NCI-H2029 treated with DMSO at 0.1 percent for 48 hours (cell line): ENCODE results near the gene PML.
A peak's percentile ranks its signal among the peaks of the same experiment; 100 is the strongest.

Experiments used
- DNase-seq: peaks from one replicate; lab custom pipeline; 2025; lab: John Stamatoyannopoulos, UW

PML gene

GRCh38 chr15:73985101-73985873 lies 9.2 kb upstream of the PML start:
- no peak for DNase-seq

DNA sequence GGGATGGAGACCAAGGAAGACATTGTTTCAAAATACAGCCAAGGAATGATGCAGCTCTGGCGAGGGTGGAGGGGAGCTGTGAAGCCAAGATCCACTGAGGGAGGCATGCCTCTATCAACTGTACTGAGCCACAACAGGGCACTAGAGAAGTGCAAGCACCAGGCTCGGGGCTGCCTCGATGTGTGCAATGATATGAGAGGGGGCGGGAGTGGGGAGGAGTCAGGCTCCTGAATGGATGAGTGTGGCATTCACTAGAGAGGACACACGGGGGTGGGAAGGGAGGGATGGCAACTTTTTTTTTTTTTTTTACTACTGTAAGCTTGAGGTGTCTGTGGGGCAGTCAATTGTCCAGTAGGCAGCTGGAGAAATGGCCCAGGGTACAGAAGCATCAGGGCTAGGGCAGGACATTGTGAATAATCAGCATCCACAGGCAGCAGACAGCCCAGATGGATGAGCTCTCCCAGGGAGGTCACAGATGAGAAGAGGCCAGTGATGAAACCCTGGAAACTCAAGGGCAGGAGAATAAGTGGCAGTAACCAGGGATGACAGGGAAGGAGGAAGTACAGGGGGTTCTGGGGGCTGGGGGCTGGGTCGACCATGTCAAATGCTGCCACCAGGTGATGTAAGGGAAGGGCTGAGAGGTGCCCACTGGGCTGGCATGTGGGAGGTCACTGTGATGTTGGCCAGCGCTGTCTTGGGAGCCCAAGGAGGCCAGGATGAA lies 8.3 kb upstream of the PML start:
- DNase-seq = no peak

GRCh38 chr15:73986776-73987056 lies 7.8 kb upstream of the PML start:
- no peak for DNase-seq

DNA sequence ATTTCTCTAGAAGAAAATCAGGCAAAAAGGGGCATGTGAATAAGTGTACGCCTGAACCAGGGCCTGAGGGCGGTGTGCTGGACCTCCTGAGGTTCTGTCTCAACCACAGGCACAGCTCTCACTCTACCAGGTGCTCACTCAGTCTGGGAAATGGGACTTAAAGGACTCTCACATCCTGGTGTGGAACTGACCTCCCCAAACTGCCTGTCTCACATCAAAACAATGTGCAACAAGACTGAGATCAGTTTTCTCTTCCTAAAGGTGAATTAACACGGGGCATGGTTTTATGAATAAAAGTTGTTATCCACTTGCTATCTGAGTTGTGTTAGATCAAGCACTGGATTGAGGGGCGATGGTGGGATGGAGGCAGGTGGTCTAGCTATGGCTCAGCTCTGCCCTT lies 7.3 kb upstream of the PML start:
- DNase-seq = no peak

DNA sequence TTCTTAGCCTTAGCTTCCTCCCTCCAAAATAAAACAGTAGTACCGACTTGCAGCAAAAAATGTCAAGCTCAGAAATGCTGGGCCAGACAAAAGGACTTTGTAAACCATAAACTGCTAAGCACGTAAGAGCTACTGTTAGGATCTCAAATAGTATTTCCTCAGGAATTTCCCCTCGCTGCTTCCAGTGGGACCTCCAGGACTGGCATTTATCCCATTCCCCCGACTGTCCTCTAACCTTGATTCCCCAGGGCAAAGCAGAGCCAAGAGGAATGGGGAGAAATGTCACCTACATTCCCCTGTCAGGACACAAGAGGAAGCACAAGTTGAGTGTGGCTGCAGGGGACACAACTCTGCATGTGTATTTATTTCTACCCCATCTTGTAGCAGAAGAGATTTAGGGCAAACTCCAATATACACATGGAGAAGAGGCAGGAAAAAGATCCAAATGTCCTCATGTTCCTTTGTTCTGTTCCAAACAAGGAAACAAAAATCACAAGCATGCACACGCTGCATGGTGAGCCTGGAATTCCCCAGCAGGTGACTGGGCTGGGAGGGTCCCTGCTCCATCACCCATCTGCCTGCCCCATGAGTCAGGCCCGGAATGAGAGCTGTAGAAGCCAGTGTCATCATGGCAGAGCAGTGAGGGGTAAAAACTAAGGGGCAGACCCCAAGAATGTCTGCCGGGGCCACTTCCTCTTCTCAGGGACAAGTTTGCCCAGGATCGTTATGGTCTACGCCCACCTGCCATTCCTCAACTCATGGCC lies 6.7 kb upstream of the PML start:
- DNase-seq = no peak

GRCh38 chr15:73988445-73988969 lies 6.0 kb upstream of the PML start:
- no peak for DNase-seq

DNA sequence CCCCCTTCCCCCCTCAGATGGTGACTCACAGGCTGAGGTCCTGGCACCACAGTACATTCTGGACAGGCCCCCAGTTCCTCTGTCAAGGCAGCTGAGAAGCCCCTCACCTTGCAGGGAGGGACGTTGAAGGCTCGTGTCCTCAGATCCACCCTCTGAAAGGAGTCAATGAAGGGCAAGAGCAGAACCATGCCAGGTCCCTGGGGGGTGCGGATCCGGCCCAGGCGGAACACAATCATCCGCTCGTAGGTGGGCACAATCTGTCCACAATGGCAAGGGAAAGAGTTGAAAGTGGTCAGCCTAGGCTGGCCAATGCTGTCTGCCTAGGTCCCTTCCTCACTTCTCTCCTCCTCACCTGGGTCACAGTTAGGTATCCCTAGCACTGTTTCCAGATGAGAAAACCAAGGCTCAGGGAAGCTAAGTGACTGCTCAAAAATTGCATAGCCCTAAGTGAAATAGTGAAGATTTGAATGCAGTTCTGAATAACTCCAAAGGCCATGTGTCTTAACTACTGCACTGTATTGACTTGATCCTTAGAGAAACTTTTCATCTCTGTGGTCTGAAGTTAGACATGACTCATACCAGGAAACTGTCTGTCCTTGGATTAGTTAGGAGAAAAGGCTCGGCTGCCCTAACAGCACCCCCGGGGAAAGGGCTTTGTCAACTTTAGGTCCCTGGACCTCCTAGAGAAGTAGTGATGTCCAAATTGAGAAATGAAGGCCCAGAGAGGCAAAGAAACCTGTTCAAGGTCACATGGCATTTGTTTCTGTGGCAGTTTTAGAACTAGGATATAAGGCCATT lies 5.3 kb upstream of the PML start:
- DNase-seq = no peak

DNA sequence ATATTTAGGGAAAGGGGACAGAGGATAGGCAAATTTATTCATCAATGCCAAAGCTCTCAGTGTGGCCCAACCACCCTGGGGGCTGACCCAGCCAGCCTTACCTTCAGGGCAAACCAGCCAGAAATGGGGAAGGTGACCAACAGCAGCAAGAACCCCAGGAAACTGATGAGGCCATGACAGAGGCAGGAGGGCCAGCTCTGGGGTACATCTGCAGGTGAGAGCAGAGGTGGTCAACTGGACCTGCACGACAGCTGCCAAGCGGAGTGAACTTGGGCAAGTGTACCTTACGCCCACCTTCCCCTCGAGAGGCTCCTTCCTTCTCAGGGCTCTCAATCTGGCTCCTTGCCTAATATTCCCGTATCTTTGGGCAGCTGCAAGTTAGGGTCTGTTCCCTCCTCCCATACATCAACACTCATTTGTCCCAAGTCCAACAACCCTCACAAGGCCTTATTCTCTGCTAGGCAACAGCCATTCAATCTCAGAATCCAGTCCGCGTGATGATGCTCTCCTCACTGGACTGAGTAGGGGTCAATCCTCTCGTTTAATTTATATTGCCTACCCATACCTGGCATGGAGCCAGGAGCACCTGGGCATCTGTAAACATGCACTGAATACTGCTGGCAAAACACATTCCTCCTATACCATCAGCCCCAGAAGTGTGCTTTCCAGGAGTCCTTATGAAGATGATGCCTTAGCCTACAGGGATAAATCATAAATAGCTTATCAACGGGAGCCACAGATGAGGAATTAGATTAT lies 4.1 kb upstream of the PML start:
- DNase-seq = no peak

DNA sequence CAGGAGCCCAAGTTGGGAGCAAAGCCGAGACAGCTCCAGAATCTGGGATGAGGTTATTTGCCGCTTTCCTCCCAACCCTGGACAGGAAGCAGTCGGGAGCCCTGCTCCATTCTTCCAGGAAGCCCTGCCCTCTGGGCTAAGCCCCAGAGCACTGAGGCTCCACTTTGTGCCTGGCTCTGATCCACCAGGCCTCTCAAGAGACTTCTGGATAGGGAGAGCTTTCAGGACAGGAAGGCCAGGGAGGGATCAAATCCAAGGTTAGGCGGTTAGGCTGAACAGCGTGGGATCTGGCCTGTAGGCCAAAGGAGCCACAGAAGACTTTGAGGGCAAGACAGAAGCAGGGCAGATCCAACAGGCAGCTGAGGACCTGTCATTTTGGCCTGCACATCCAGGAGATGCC lies 3.3 kb upstream of the PML start:
- no peak for DNase-seq

DNA sequence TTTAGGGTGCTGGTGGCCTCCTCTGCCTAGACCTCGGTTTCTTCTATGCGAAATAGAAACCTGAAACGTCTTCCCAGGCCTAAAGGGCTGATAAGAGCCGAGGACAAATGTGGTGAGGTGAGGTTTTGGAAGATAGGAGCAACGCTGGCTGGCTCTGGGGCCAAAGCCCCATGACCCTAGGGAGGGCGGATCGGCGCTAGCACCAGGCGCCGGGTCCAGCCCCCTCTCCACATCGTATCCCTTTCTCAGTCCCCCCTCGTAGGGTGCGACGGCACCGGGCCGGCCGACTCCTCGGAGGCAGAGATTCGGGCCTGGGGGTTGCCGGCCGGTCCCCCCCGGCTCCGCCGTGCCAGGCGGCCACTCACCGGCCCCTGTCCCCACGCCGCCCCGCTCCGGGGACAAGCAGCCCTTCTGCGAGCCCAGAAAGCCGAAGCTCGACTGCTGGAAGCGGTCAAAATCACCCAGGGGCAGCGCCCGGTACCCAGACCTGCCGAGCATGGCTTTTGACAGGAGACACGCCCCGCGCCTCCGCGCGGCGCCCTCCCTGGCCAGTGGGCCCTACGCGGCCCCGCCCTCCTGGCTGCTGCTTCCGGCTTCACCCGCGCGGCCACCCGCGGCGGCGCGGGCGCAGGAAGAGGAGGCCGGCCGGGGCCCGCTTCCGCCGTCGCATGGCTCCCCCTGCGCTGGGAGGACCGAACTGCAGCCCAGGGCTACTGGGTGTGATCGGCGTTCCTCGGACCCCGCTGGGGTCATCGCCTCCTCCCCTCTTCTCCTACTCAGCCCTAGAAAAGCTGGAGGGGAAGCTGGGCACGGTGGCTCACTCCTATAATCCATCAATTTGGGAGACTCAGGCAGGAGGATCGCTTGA lies 2.6 kb upstream of the PML start, which contains the start of gene STOML1:
TSS of gene STOML1 (minus strand) at position 570 of the 868 bp plus-strand sequence. CDS start at position 498, 72 bp downstream.
- DNase-seq = no peak

DNA sequence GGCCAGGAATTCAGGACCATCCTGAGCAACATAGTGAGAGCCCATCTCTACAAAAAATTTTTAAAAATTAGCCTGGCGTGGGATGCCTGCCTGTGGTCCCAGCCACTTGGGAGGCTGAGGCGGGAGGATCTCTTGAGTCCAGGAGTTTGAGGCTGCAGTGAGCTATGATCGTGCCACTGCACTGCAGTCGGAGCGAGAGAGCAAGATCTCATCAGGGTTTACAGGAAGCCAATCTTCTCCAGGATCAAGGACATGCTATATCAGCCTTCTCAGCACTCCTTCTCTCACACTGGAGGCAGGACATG lies 2.0 kb upstream of the PML start:
- no peak for DNase-seq

- DNase-seq = no peak
Observed at GRCh38 chr15:73993211-73993994, 1.1 kb upstream of the PML start.

- DNase-seq = no peak
Observed at GRCh38 chr15:73994912-73995622, 551 bp downstream of the PML start.

DNA sequence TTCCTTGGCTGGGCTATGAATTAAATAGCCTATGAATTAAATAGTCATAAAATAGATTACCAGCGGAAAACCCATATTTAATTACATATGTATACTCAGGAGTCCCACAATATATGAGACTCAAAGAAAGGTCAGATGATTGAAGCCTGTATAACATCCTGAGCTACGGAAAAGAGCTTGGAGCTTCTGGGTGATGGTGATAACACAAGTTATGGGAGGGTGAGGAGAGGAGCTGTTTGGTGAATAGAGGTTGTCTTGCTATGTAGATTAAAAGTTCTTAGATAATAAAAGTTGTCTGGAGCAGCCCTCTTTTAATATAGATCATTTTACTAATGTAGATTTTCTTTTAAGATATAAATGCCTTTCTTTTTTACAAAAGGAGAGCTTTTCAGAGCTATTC lies 1.8 kb downstream of the PML start:
- DNase-seq = no peak

DNA sequence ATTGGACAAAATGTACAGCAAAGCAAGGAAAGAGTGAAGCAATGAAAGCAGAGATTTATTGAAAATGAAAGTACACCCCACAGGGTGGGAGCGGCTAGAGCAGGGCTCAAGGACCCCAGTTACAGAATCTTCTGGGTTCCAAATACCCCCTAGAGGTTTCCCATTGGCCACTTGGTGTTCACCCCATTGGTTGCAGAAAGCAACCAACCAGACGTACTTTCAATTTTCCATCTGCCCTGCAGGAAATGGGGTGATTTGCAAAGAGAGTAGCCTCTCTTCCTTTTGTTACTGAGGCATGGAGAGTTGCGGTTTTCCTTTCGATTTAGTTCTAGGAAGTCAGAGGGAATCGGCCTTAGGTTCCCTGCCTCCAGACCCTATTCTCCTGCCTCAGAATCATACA lies 2.4 kb downstream of the PML start:
- no peak for DNase-seq

DNA sequence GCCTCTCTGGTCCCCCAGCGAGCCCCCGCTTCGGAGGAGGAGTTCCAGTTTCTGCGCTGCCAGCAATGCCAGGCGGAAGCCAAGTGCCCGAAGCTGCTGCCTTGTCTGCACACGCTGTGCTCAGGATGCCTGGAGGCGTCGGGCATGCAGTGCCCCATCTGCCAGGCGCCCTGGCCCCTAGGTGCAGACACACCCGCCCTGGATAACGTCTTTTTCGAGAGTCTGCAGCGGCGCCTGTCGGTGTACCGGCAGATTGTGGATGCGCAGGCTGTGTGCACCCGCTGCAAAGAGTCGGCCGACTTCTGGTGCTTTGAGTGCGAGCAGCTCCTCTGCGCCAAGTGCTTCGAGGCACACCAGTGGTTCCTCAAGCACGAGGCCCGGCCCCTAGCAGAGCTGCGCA lies 3.5 kb downstream of the PML start:
- DNase-seq = no peak

DNA sequence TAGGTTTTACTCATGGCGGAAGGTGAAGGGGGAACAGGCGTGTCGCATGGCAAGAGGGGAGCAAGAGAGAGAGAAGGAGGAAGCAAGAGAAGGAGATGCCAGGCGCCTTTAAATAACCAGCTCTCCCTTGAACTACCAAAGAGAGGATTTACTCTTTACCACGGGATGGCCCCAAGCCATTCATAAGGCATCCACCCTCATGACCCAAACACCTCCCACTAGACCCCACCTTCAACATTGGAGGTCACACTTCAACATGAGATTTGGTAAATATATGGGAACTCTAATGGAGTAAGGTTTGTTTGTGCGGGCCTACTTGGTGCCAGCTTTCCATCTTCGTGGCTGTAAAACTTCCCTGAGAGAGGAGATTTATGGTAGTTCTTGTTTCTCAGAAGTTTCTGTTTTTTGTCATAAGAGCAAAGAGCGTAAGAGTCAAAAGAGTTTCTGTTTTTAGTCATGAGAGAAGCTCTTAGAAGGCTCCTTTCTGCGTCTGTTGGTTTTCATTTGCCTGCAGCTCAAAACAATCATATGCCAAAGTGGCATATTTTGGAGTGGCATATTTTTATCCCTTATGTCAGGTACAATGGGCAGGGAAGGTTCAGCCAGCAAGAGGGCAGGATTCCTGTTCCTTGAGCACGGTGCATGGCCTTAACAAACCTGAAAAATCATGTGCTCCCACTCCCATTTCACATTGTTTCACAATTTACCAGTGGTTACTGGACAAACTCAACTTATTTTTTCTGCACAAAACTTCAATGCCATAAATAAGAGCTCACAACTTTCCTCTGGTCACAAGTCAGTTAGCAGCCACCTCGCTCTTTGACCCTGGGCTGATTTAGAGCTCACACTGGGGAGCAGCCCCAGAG lies 12.5 kb downstream of the PML start:
- no peak for DNase-seq

- peak; percentile 49 for DNase-seq
Observed at GRCh38 chr15:74007820-74008371, 13.4 kb downstream of the PML start.
